SK-N-MC (cell line): ENCODE measurements around the gene HRH1.
"Not testable (repeated sequence)": the region's sequence is repeated elsewhere in the genome, so short reads cannot be mapped to it uniquely, and the experiment has no call there.

Experiments
- DNase-seq: peaks from one replicate; pipeline ENCODE4 v3.0.0-alpha.2; 2011; ENCODE audit warnings: low read depth, low spot score
- H3K27ac ChIP-seq: fragments of 200-600 bp; sonication (generic); 2 replicates; pipeline ENCODE4 v1.5.1; 2016; ENCODE audit warnings: mixed run types
- H3K36me3 ChIP-seq: fragments of 200-600 bp; sonication (generic); 2 replicates; pipeline ENCODE4 v1.6.1; 2017; ENCODE audit warnings: antibody characterized with exemption, low read length, mixed read lengths; ENCODE audit not compliant: insufficient read depth
- H3K4me3 ChIP-seq: fragments of 200-600 bp; sonication (generic); 2 replicates; pipeline ENCODE4 v1.5.1; 2016
- H3K9ac ChIP-seq: fragments of 200-600 bp; sonication (generic); 2 replicates; pipeline ENCODE4 v1.8.0; 2017; ENCODE audit warnings: mixed run types, mixed read lengths; ENCODE audit not compliant: insufficient read length
- H3K9me3 ChIP-seq: fragments of 200-600 bp; sonication (generic); 2 replicates; pipeline ENCODE4 v1.6.1; 2017; ENCODE audit warnings: low read depth, mild to moderate bottlenecking, antibody characterized with exemption, low read length, moderate library complexity, mixed read lengths
- EZH2 ChIP-seq: fragments of 200-600 bp; sonication (generic); IDR thresholded peaks from one replicate; pipeline ENCODE4 v1.6.1; 2017; ENCODE audit warnings: antibody characterized with exemption
- FOXP2 ChIP-seq: optimal IDR thresholded peaks from 2 replicates; pipeline ENCODE3; 2011; ENCODE audit warnings: mild to moderate bottlenecking, moderate library complexity; ENCODE audit not compliant: insufficient read depth; ENCODE audit errors: extremely low read length, control extremely low read depth
- POLR2AphosphoS5 ChIP-seq: IDR thresholded peaks from 2 replicates; pipeline ENCODE4 v1.6.1; 2012; ENCODE audit warnings: mild to moderate bottlenecking, low read depth, low read length, borderline replicate concordance

The HRH1 gene

GRCh38 chr3:11206316-11206715 lies 52.0 kb downstream of the HRH1 start:
- Histone ChIP-seq H3K4me3 (no peak overlapping the region), H3K9ac (no peak overlapping the region), H3K36me3 (no peaks in the 10 kb centered on the region), H3K27ac (no peak overlapping the region), H3K9me3 (no peaks in the 10 kb centered on the region)
- no peak for DNase-seq
- TF ChIP-seq POLR2AphosphoS5 (no peak), FOXP2 (no peak), EZH2 (no peak)

- no peak overlapping the region for H3K9ac ChIP-seq
- no peaks in the 10 kb centered on the region for H3K9me3 ChIP-seq
- no peaks in the 10 kb centered on the region for H3K36me3 ChIP-seq
- TF ChIP-seq FOXP2 (no peak), EZH2 (no peak), POLR2AphosphoS5 (no peak)
- H3K27ac ChIP-seq: no peak overlapping the region
- H3K4me3 ChIP-seq: no peak overlapping the region
- DNase-seq: no peak
These were observed 52.7 kb downstream of the HRH1 start for GRCh38 chr3:11206953-11207352.

- H3K27ac ChIP-seq: no peak overlapping the region
- TF ChIP-seq FOXP2 (no peak), POLR2AphosphoS5 (no peak), EZH2 (no peak)
- no peak overlapping the region for H3K4me3 ChIP-seq
- H3K9me3 ChIP-seq: no peaks in the 10 kb centered on the region
- H3K9ac ChIP-seq: no peak overlapping the region
- no peak for DNase-seq
- no peaks in the 10 kb centered on the region for H3K36me3 ChIP-seq
These were observed 57.4 kb downstream of the HRH1 start for GRCh38 chr3:11211531-11212298.

- H3K9ac ChIP-seq: no peak overlapping the region
- no peaks in the 10 kb centered on the region for H3K36me3 ChIP-seq
- H3K27ac ChIP-seq: no peak overlapping the region
- H3K9me3 ChIP-seq: no peaks in the 10 kb centered on the region
- no peak for DNase-seq
- H3K4me3 ChIP-seq: no peak overlapping the region
- no peak for TF ChIP-seq FOXP2
- TF ChIP-seq EZH2: no peak
- TF ChIP-seq POLR2AphosphoS5: no peak
These were observed 58.0 kb downstream of the HRH1 start for GRCh38 chr3:11212299-11212608.

- no peak for DNase-seq
- TF ChIP-seq FOXP2: no peak
- no peak for TF ChIP-seq POLR2AphosphoS5
- TF ChIP-seq EZH2: no peak
These were observed 58.5 kb downstream of the HRH1 start for GRCh38 chr3:11212784-11213183.

GRCh38 chr3:11213810-11214450 lies 59.6 kb downstream of the HRH1 start:
- no peak overlapping the region for H3K4me3 ChIP-seq
- H3K9me3 ChIP-seq: no peaks in the 10 kb centered on the region
- H3K27ac ChIP-seq: no peak overlapping the region
- H3K36me3 ChIP-seq: no peaks in the 10 kb centered on the region
- TF ChIP-seq POLR2AphosphoS5: no peak
- TF ChIP-seq FOXP2: no peak
- TF ChIP-seq EZH2: no peak
- H3K9ac ChIP-seq: no peak overlapping the region
- DNase-seq: no peak

More at GRCh38 chr3:11212784-11213183, 58.5 kb downstream of the HRH1 start:
- H3K4me3 ChIP-seq: no peak overlapping the region
- H3K36me3 ChIP-seq: no peaks in the 10 kb centered on the region
- no peak overlapping the region for H3K27ac ChIP-seq
- no peak overlapping the region for H3K9ac ChIP-seq
- no peaks in the 10 kb centered on the region for H3K9me3 ChIP-seq

GRCh38 chr3:11214451-11214978 lies 60.2 kb downstream of the HRH1 start:
- Histone ChIP-seq H3K4me3 (no peak overlapping the region), H3K36me3 (no peaks in the 10 kb centered on the region), H3K27ac (no peak overlapping the region), H3K9me3 (no peaks in the 10 kb centered on the region), H3K9ac (no peak overlapping the region)
- DNase-seq: no peak
- TF ChIP-seq FOXP2 (no peak), EZH2 (no peak), POLR2AphosphoS5 (no peak)

GRCh38 chr3:11217370-11217769 lies 63.1 kb downstream of the HRH1 start:
- not testable (repeated sequence) for H3K36me3 ChIP-seq, H3K27ac ChIP-seq, H3K9ac ChIP-seq, H3K4me3 ChIP-seq, DNase-seq, H3K9me3 ChIP-seq

- Histone ChIP-seq H3K4me3 (no peak overlapping the region), H3K9ac (no peak overlapping the region), H3K9me3 (no peaks in the 10 kb centered on the region), H3K27ac (no peak overlapping the region), H3K36me3 (no peaks in the 10 kb centered on the region)
- no peak for DNase-seq
- TF ChIP-seq EZH2 (no peak), POLR2AphosphoS5 (no peak), FOXP2 (no peak)
These were observed 65.9 kb downstream of the HRH1 start for GRCh38 chr3:11220230-11220629.
